ENCODE data around the gene GRIA2. TPM values are rescaled to one million over a fixed set of nuclear protein-coding genes. Genes with fewer than 3 reads are reported as not detected.

Gene GRIA2
- total RNA-seq, 4 donors from 2014 or later, result not detected

- no peak for DNase-seq
- TF ChIP-seq POLR2A (IDR thresholded peaks at IDR 0.05) (no peak), CTCF (IDR thresholded peaks at IDR 0.05) (no peak)
- H3K36me3 ChIP-seq, result no peaks in the 10 kb centered on the region
Measured at GRCh38 chr4:157372567-157372966, 152.0 kb downstream of the GRIA2 start.

DNA sequence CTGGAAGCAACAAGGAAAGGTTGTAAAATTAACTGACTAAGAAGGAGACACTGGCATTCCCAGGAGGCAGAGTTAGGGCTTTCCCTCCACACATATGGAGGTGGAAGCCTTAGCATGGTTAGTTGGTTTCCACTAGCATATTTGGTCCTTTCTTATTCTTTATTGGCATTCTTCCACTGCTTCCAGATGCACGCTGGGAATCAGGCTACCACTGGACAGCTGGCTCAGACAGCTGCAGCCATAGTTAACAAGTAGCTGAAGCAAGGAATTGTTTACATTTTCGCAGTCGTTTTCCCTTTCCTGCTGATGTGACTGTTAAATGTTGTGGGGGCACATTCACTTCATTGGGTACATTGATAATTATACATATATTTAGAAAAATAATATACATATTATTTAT, 169.2 kb downstream of the GRIA2 start:
- Histone ChIP-seq H3K27me3 (no peaks in the 10 kb centered on the region), H3K9me3 (no peaks in the 10 kb centered on the region), H3K4me3 (no peak overlapping the region), H3K4me1 (no peaks in the 10 kb centered on the region), H3K36me3 (no peaks in the 10 kb centered on the region), H3K27ac (no peak overlapping the region)
- no peak for DNase-seq
- TF ChIP-seq CTCF (IDR thresholded peaks at IDR 0.05), result no peak
- no peak for TF ChIP-seq POLR2A (IDR thresholded peaks at IDR 0.05)

More at GRCh38 chr4:157372567-157372966, 152.0 kb downstream of the GRIA2 start:
- Histone ChIP-seq H3K27ac (no peak overlapping the region), H3K4me3 (no peak overlapping the region), H3K9me3 (no peaks in the 10 kb centered on the region), H3K4me1 (no peaks in the 10 kb centered on the region), H3K27me3 (no peaks in the 10 kb centered on the region)

DNA sequence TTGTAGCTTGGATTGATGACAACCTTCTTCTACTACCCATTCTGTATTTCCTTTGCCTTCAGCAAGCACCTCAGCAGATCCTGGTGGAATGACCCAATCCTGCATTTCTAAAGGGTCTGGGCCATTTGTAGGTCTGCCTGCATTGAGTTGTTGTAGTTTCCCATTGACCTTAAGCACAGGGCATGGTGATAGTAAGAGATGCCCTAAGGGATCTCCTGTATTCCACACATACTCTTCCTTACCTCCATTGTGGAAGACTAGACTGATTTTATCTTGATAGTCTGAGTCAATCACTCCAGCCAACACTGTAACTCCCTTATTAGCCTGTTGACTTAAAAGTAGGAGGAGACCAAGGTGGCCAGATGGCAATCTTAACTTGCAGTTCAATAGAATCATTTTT, 184.5 kb downstream of the GRIA2 start:
- Histone ChIP-seq H3K4me3 (no peak overlapping the region), H3K9me3 (no peaks in the 10 kb centered on the region)

More for the DNA sequence above, 184.5 kb downstream of the GRIA2 start:
- TF ChIP-seq POLR2A (IDR thresholded peaks at IDR 0.05), result no peak
- no peak for TF ChIP-seq CTCF (IDR thresholded peaks at IDR 0.05)
- Histone ChIP-seq H3K27me3 (no peaks in the 10 kb centered on the region), H3K27ac (no peak overlapping the region), H3K36me3 (no peaks in the 10 kb centered on the region), H3K4me1 (no peaks in the 10 kb centered on the region)
- no peak for DNase-seq

Small RNA genes lying within 50 kb of the gene (small RNA-seq; reads per million reads assigned to genes)
- gene RNU6-582P, result 0 reads per million in 2 donors

Other genes starting within 250 kb of the GRIA2 start
- 10 to 100 TPM in 2 of 4 donors, 1 to 10 TPM in 2; 4.4 to 17.3 (median 11.5) TPM for gene PDGFC, start 248.9 kb upstream of the GRIA2 start, total RNA-seq
- gene GLRB, start 144.6 kb upstream of the GRIA2 start, total RNA-seq, result under 1 TPM in 1 of 4 donors, not detected in 3; 0.27 TPM